ENCODE data around the gene NUP98. TPM values are rescaled to one million over a fixed set of nuclear protein-coding genes. Genes with fewer than 3 reads are reported as not detected.

The NUP98 gene
- total RNA-seq, 1 experiment from 2014 or later: 82.4 TPM

DNA sequence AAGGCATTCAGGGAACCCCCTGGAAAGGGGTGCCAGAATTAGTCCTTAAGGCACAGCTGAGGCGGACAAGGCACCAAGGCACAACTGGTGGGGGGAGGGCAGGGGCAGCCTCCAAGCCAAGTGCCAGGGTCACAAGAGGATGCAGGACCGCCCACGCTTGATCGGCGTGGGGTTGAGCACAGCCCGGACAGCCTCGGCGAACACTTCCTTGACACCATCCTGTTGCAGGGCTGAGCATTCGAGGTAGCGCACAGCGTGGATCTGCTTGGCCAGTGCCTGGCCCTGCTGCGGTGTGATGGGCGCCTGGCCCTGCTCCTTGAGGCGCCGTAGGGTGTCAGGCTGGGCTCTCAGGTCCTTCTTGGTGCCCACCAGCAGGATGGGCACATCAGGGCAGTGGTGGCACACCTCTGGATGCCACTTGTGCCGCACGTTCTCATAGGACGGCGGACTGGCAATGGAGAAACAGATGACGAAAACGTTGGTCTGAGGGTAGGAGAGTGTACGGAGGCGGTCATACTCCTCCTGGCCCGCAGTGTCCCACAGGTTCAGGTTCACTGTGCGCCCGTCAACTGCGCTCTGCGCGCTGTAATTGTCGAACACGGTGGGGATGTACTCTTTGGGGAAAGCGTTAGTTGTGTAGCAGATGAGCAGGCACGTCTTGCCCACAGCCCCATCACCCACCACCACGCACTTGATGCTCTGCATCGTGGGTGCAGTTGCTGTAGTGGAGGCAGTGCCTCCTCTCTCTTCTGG is 30.3 kb upstream of the NUP98 start:
- CTCF ChIA-PET: no interaction called here
- Histone ChIP-seq H3K27ac (ENCODE audit: low read depth, low read length, poor library complexity, severe bottlenecking) (no peak overlapping the region), H3K27me3 (replicated peaks; ENCODE audit: insufficient read depth, low read depth, low read length, poor library complexity) (no peaks in the 10 kb centered on the region), H3K36me3 (ENCODE audit: insufficient read depth, low read length, poor library complexity, severe bottlenecking) (peaks cover 6% of the 10 kb centered on the region), H3K9me3 (ENCODE audit: low read depth, low read length, poor library complexity, severe bottlenecking) (no peaks in the 10 kb centered on the region), H3K4me3 (ENCODE audit: low read depth, low read length, poor library complexity, severe bottlenecking) (no peak overlapping the region), H3K4me1 (ENCODE audit: insufficient read depth, low read length, poor library complexity, severe bottlenecking) (no peaks in the 10 kb centered on the region)
- intact Hi-C loops (cut with micrococcal nuclease; ENCODE audit: unreplicated experiment): no loop called here
- TSS peak; percentile 37 for BruUV-seq (replicated peaks)
- POLR2A ChIA-PET (ENCODE audit: low non-redundant PET): no interaction called here
- TF ChIP-seq, protein P1, sequence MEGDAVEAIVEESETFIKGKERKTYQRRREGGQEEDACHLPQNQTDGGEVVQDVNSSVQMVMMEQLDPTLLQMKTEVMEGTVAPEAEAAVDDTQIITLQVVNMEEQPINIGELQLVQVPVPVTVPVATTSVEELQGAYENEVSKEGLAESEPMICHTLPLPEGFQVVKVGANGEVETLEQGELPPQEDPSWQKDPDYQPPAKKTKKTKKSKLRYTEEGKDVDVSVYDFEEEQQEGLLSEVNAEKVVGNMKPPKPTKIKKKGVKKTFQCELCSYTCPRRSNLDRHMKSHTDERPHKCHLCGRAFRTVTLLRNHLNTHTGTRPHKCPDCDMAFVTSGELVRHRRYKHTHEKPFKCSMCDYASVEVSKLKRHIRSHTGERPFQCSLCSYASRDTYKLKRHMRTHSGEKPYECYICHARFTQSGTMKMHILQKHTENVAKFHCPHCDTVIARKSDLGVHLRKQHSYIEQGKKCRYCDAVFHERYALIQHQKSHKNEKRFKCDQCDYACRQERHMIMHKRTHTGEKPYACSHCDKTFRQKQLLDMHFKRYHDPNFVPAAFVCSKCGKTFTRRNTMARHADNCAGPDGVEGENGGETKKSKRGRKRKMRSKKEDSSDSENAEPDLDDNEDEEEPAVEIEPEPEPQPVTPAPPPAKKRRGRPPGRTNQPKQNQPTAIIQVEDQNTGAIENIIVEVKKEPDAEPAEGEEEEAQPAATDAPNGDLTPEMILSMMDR (conservative IDR thresholded peaks at IDR 0.05; ENCODE audit: low read depth, low read length): no peak
- no peak for TF ChIP-seq EZH2 (IDR thresholded peaks at IDR 0.05; ENCODE audit: borderline replicate concordance, low read depth, low read length, poor library complexity, severe bottlenecking)
- DNase-seq (ENCODE audit: low spot score): no peak

DNA sequence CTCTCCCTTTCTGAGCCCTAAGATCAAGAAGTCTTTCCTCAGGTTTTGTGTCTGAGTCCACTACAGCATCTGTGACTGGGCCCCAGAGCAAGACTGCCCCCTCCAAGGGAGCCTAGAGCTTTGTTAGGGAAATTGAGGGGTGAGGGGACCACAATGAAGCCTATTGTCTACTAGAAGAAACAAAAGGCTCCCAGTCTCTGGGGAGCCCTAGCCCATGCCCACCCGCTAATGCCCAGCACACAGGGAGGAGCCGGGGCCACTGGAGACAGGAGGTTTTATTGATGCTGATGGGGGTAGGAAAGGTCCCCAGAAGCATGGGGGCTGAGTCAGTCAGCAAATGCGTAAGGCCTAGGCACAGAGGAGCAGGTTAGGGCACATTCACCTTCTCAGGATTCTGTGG is 29.4 kb upstream of the NUP98 start:
- H3K4me1 ChIP-seq (ENCODE audit: insufficient read depth, low read length, poor library complexity, severe bottlenecking): no peaks in the 10 kb centered on the region
- CTCF ChIA-PET: no interaction called here
- no peak for TF ChIP-seq EZH2 (IDR thresholded peaks at IDR 0.05; ENCODE audit: borderline replicate concordance, low read depth, low read length, poor library complexity, severe bottlenecking)
- TF ChIP-seq, protein P1 (conservative IDR thresholded peaks at IDR 0.05; ENCODE audit: low read depth, low read length): no peak
- H3K27ac ChIP-seq (ENCODE audit: low read depth, low read length, poor library complexity, severe bottlenecking): no peak overlapping the region
- BruUV-seq (replicated peaks): no TSS peak
- DNase-seq (ENCODE audit: low spot score): no peak
- H3K9me3 ChIP-seq (ENCODE audit: low read depth, low read length, poor library complexity, severe bottlenecking): no peaks in the 10 kb centered on the region
- no peaks in the 10 kb centered on the region for H3K27me3 ChIP-seq (replicated peaks; ENCODE audit: insufficient read depth, low read depth, low read length, poor library complexity)
- intact Hi-C loops (cut with micrococcal nuclease; ENCODE audit: unreplicated experiment): no loop called here
- H3K36me3 ChIP-seq (ENCODE audit: insufficient read depth, low read length, poor library complexity, severe bottlenecking): peaks cover 6% of the 10 kb centered on the region
- no peak overlapping the region for H3K4me3 ChIP-seq (ENCODE audit: low read depth, low read length, poor library complexity, severe bottlenecking)
- POLR2A ChIA-PET (ENCODE audit: low non-redundant PET): interaction anchor here (0.6 kb wide), 1 partner anchor 9 kb away, joined by 3 read pairs; no protein-coding TSS in a partner anchor

DNA sequence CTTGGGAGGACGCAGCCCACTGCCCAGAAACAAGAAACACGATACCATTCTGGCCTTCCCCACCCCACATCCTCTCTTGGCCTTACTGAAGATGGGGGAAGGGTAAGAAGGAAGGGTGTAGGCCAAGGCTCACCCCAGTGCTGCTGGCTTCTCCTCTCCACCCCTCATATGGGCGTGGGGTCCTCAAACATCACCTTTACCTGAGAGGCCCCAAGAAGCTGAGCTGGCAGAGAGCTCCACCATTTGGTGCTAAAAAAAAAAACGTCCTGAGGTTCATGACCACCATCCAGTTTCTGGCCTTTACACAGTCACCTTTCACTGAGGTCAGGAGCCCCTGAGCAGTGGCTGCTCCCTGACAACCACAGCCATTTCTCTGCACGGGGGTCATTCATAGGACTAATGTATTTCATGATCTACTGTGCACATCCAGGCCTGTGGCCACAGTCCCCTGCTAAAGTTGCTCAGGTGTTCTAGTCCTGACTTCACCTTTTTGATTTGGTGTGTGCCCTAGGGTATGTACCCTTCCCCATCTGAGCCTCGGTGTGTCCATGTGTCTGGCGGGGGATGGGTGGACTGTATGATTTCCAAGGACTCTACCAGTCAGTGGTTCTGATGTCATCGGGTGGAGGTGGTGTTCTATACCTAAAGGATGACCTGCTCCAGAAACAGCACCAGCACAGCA is 28.3 kb upstream of the NUP98 start:
- BruUV-seq (replicated peaks): no TSS peak
- CTCF ChIA-PET: no interaction called here
- Histone ChIP-seq H3K4me1 (ENCODE audit: insufficient read depth, low read length, poor library complexity, severe bottlenecking) (no peaks in the 10 kb centered on the region), H3K4me3 (ENCODE audit: low read depth, low read length, poor library complexity, severe bottlenecking) (no peak overlapping the region), H3K27me3 (replicated peaks; ENCODE audit: insufficient read depth, low read depth, low read length, poor library complexity) (no peaks in the 10 kb centered on the region), H3K36me3 (ENCODE audit: insufficient read depth, low read length, poor library complexity, severe bottlenecking) (peaks cover 6% of the 10 kb centered on the region), H3K9me3 (ENCODE audit: low read depth, low read length, poor library complexity, severe bottlenecking) (no peaks in the 10 kb centered on the region), H3K27ac (ENCODE audit: low read depth, low read length, poor library complexity, severe bottlenecking) (no peak overlapping the region)
- no peak for DNase-seq (ENCODE audit: low spot score)
- TF ChIP-seq, protein P1 (conservative IDR thresholded peaks at IDR 0.05; ENCODE audit: low read depth, low read length): no peak
- no peak for TF ChIP-seq EZH2 (IDR thresholded peaks at IDR 0.05; ENCODE audit: borderline replicate concordance, low read depth, low read length, poor library complexity, severe bottlenecking)
- intact Hi-C loops (cut with micrococcal nuclease; ENCODE audit: unreplicated experiment): no loop called here
- POLR2A ChIA-PET (ENCODE audit: low non-redundant PET): no interaction called here

Measured in A673 (cell line).